OCI-LY1 (cell line): Measurements from ENCODE around the gene RNF115.

ENCODE experiments used
- H2AFZ ChIP-seq: fragments of 200-600 bp; sonication (generic), shearing (Covaris generic); 2 replicates; pipeline ENCODE4 v1.6.0; 2014; ENCODE audit warnings: antibody characterized with exemption, mild to moderate bottlenecking, low read length
- H3F3A ChIP-seq: fragments of 200-600 bp; sonication (generic), shearing (Covaris generic); 2 replicates; pipeline ENCODE4 v1.6.0; 2014; ENCODE audit warnings: mild to moderate bottlenecking, antibody characterized with exemption, low read length, moderate library complexity; ENCODE audit not compliant: insufficient read depth
- H3K27ac ChIP-seq: fragments of 200-600 bp; sonication (generic); 2 replicates; pipeline ENCODE4 v1.5.1; 2014; ENCODE audit warnings: low read length, mixed run types, mild to moderate bottlenecking, low read depth; ENCODE audit not compliant: poor library complexity, severe bottlenecking
- H3K27me3 ChIP-seq: fragments of 200-600 bp; sonication (generic); 2 replicates; pipeline ENCODE4 v1.6.0; 2014; ENCODE audit warnings: antibody characterized with exemption, mild to moderate bottlenecking, low read length, moderate library complexity; ENCODE audit not compliant: insufficient read depth
- H3K36me3 ChIP-seq: fragments of 200-600 bp; sonication (generic); 2 replicates; pipeline ENCODE4 v1.6.1; 2014; ENCODE audit warnings: mild to moderate bottlenecking, antibody characterized with exemption, low read length, moderate library complexity, mixed read lengths; ENCODE audit not compliant: insufficient read depth
- H3K4me1 ChIP-seq: fragments of 200-600 bp; sonication (generic); 2 replicates; pipeline ENCODE4 v1.5.1; 2014; ENCODE audit warnings: mild to moderate bottlenecking, low read length, moderate library complexity; ENCODE audit not compliant: insufficient read depth, severe bottlenecking
- H3K4me2 ChIP-seq: fragments of 200-600 bp; sonication (generic), shearing (Covaris generic); 2 replicates; pipeline ENCODE4 v1.6.1; 2014; ENCODE audit warnings: low read length
- H3K4me3 ChIP-seq: fragments of 200-600 bp; sonication (generic); 2 replicates; pipeline ENCODE4 v1.5.1; 2014; ENCODE audit warnings: low read length, low read depth, mild to moderate bottlenecking, mixed read lengths; ENCODE audit not compliant: poor library complexity, severe bottlenecking
- H3K79me2 ChIP-seq: fragments of 200-600 bp; shearing (Covaris generic); 2 replicates; pipeline ENCODE4 v1.6.1; 2016; ENCODE audit warnings: mixed run types, low read length, mixed read lengths; ENCODE audit not compliant: insufficient read depth
- H3K9ac ChIP-seq: fragments of 200-600 bp; sonication (generic), shearing (Covaris generic); 2 replicates; pipeline ENCODE4 v1.6.1; 2014; ENCODE audit warnings: mild to moderate bottlenecking, low read length, mixed read lengths
- H3K9me2 ChIP-seq: fragments of 200-600 bp; sonication (generic), shearing (Covaris generic); 2 replicates; pipeline ENCODE4 v1.6.1; 2014; ENCODE audit warnings: low read depth, mild to moderate bottlenecking, low read length, mixed read lengths
- H3K9me3 ChIP-seq: fragments of 200-600 bp; shearing (Covaris generic); 2 replicates; pipeline ENCODE4 v1.6.1; 2014; ENCODE audit warnings: low read length, mixed read lengths
- H4K20me1 ChIP-seq: fragments of 200-600 bp; sonication (generic), shearing (Covaris generic); 2 replicates; pipeline ENCODE4 v1.6.0; 2016; ENCODE audit warnings: mild to moderate bottlenecking, low read length; ENCODE audit not compliant: insufficient read depth
- EZH2 ChIP-seq: fragments of 200-600 bp; sonication (generic), shearing (Covaris generic); IDR thresholded peaks from 2 replicates; pipeline ENCODE4 v1.8.0; 2017; ENCODE audit warnings: borderline replicate concordance, mixed run types, mild to moderate bottlenecking, antibody characterized with exemption, low read length, moderate library complexity, mixed read lengths
- TF ChIP-seq, protein P1 (sequence below): fragments of 200-600 bp; sonication (generic), shearing (Covaris generic); IDR thresholded peaks from 2 replicates; pipeline ENCODE4 v1.5.1; 2017; ENCODE audit warnings: mild to moderate bottlenecking, antibody characterized with exemption, low read length, moderate library complexity, mixed read lengths

Gene RNF115

DNA sequence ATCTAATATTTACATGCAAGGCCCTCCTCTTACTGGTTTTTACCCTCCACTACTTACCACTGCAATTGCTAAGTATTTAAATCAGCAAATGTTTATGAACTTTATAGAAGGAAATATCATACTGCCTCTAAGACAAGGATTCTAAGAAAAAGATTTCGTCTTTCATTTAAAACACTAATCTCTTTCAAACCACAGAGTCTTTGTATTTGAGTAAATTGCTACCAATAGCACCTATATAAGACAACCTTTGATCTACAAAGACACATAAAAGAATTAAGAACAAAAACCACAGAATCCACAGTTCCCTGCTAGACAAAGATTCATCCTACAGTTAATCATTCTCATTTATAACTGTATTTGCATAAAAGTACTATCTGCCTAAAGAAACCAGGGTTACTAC, 37.6 kb downstream of the RNF115 start:
- Histone ChIP-seq H3K27ac (no peak overlapping the region), H3K4me1 (no peaks in the 10 kb centered on the region), H4K20me1 (no peaks in the 10 kb centered on the region), H3K9ac (no peak overlapping the region), H3K27me3 (no peaks in the 10 kb centered on the region), H3K79me2 (no peaks in the 10 kb centered on the region), H3K4me3 (no peak overlapping the region), H3K9me2 (no peaks in the 10 kb centered on the region), H3F3A (no peaks in the 10 kb centered on the region), H2AFZ (no peak overlapping the region), H3K36me3 (peaks cover 17% of the 10 kb centered on the region; the same call in 1 of the 2 replicates), H3K9me3 (no peaks in the 10 kb centered on the region), H3K4me2 (no peak overlapping the region)
- TF ChIP-seq, protein P1, sequence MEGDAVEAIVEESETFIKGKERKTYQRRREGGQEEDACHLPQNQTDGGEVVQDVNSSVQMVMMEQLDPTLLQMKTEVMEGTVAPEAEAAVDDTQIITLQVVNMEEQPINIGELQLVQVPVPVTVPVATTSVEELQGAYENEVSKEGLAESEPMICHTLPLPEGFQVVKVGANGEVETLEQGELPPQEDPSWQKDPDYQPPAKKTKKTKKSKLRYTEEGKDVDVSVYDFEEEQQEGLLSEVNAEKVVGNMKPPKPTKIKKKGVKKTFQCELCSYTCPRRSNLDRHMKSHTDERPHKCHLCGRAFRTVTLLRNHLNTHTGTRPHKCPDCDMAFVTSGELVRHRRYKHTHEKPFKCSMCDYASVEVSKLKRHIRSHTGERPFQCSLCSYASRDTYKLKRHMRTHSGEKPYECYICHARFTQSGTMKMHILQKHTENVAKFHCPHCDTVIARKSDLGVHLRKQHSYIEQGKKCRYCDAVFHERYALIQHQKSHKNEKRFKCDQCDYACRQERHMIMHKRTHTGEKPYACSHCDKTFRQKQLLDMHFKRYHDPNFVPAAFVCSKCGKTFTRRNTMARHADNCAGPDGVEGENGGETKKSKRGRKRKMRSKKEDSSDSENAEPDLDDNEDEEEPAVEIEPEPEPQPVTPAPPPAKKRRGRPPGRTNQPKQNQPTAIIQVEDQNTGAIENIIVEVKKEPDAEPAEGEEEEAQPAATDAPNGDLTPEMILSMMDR: no peak
- TF ChIP-seq EZH2: no peak

DNA sequence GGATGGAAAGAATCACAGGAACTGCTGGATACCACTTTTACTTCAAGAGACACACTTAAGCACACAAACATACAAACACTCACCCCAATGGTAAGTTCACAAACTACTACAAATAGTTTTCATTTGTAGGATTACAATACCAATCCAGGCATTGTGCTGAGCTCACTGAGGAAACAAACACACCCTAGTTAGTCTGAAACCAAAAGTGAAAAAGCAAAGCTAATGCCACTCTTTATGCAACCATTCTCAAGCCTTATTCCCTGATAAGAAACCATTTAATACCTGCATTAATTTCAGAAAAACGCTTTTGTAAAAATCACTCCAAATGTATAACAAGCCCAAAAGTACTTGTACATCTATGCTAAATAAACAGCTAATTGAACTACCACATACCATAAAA, 38.3 kb downstream of the RNF115 start:
- no peak overlapping the region for H3K4me2 ChIP-seq
- no peak overlapping the region for H2AFZ ChIP-seq
- no peaks in the 10 kb centered on the region for H3K4me1 ChIP-seq
- TF ChIP-seq, protein P1: no peak
- no peak for TF ChIP-seq EZH2
- no peaks in the 10 kb centered on the region for H4K20me1 ChIP-seq
- H3K9me2 ChIP-seq: no peaks in the 10 kb centered on the region
- H3K79me2 ChIP-seq: no peaks in the 10 kb centered on the region
- H3F3A ChIP-seq: no peaks in the 10 kb centered on the region
- H3K9me3 ChIP-seq: no peaks in the 10 kb centered on the region
- peaks cover 21% of the 10 kb centered on the region; the same call in 1 of the 2 replicates for H3K36me3 ChIP-seq
- no peak overlapping the region for H3K27ac ChIP-seq
- H3K27me3 ChIP-seq: no peaks in the 10 kb centered on the region
- H3K9ac ChIP-seq: no peak overlapping the region
- no peak overlapping the region for H3K4me3 ChIP-seq

DNA sequence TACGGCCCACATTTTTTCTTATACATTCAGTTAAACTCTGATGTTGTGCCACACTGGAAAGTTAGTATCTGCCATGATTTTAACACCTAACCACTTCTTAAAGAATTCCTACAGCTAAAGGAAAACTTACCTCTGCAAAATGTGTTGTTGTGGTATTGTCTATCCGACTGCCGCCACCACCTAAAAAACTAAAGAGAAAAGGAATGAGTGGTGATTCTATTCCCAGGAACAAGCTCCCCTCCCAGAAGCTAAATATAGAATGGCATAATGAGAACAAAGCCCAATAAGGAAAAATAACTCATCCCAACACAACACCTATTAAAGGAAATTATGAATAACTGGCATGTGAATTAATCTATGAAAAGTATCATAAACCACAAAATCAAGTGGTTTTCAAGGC, 39.5 kb downstream of the RNF115 start:
- Histone ChIP-seq H3K79me2 (no peaks in the 10 kb centered on the region), H2AFZ (no peak overlapping the region), H3K9ac (no peak overlapping the region), H3K4me3 (no peak overlapping the region), H3K27ac (no peak overlapping the region), H3K4me2 (no peak overlapping the region), H3F3A (no peaks in the 10 kb centered on the region), H3K9me3 (no peaks in the 10 kb centered on the region), H3K9me2 (no peaks in the 10 kb centered on the region), H4K20me1 (no peaks in the 10 kb centered on the region), H3K4me1 (no peaks in the 10 kb centered on the region), H3K36me3 (peaks cover 21% of the 10 kb centered on the region; the same call in 1 of the 2 replicates), H3K27me3 (no peaks in the 10 kb centered on the region)
- TF ChIP-seq, protein P1: no peak
- no peak for TF ChIP-seq EZH2
